KMS-11 (cell line): ENCODE data around the gene ESPNL.

Experiments
- H2AFZ ChIP-seq: fragments of 200-600 bp; sonication (generic); 2 replicates; pipeline ENCODE4 v1.6.1; 2016; ENCODE audit warnings: antibody characterized with exemption, mixed run types, low read depth
- H3K27ac ChIP-seq: fragments of 200-600 bp; sonication (generic); 2 replicates; pipeline ENCODE4 v1.6.1; 2016; ENCODE audit warnings: mild to moderate bottlenecking, mixed run types
- H3K27me3 ChIP-seq: fragments of 200-600 bp; sonication (generic); 2 replicates; pipeline ENCODE4 v1.6.1; 2017; ENCODE audit warnings: mild to moderate bottlenecking, low read depth, mixed run types, moderate library complexity; ENCODE audit not compliant: insufficient read depth
- H3K36me3 ChIP-seq: fragments of 200-600 bp; sonication (generic); 2 replicates; pipeline ENCODE4 v1.6.1; 2017; ENCODE audit warnings: mild to moderate bottlenecking, mixed run types; ENCODE audit not compliant: insufficient read depth
- H3K4me1 ChIP-seq: fragments of 200-600 bp; sonication (generic); 2 replicates; pipeline ENCODE4 v1.6.1; 2016; ENCODE audit warnings: mild to moderate bottlenecking, low read depth, mixed run types; ENCODE audit not compliant: poor library complexity, severe bottlenecking
- H3K4me2 ChIP-seq: fragments of 200-600 bp; sonication (generic); 2 replicates; pipeline ENCODE4 v1.7.0; 2016; ENCODE audit warnings: mild to moderate bottlenecking, mixed run types
- H3K4me3 ChIP-seq: fragments of 200-600 bp; sonication (generic); IDR thresholded peaks from 2 replicates; pipeline ENCODE4 v1.6.1; 2017; ENCODE audit warnings: low read depth, low read length, mixed read lengths; ENCODE audit not compliant: insufficient read depth
- H3K79me2 ChIP-seq: fragments of 200-600 bp; sonication (generic); 2 replicates; pipeline ENCODE4 v1.6.1; 2016; ENCODE audit warnings: low read depth, mixed run types; ENCODE audit not compliant: insufficient read depth
- H3K9ac ChIP-seq: fragments of 200-600 bp; sonication (generic); 2 replicates; pipeline ENCODE4 v1.6.1; 2016; ENCODE audit warnings: mild to moderate bottlenecking, mixed run types
- H4K20me1 ChIP-seq: fragments of 200-600 bp; sonication (generic); 2 replicates; pipeline ENCODE4 v1.6.1; 2016; ENCODE audit warnings: mild to moderate bottlenecking, mixed run types; ENCODE audit not compliant: insufficient read depth
- CTCF ChIP-seq: fragments of 200-600 bp; sonication (generic); conservative IDR thresholded peaks from 2 replicates; pipeline ENCODE4 v1.6.1; 2017; ENCODE audit warnings: low read depth, mild to moderate bottlenecking, antibody characterized with exemption, low read length, moderate library complexity, mixed read lengths

ESPNL gene

GRCh38 chr2:238145046-238145445 lies 44.9 kb downstream of the ESPNL start:
- H3K27me3 ChIP-seq, result no peaks in the 10 kb centered on the region
- H4K20me1 ChIP-seq, result no peaks in the 10 kb centered on the region
- H3K4me1 ChIP-seq, result no peaks in the 10 kb centered on the region
- H3K27ac ChIP-seq, result no peak overlapping the region
- no peaks in the 10 kb centered on the region for H3K79me2 ChIP-seq
- no peak overlapping the region for H3K9ac ChIP-seq
- H3K36me3 ChIP-seq, result no peaks in the 10 kb centered on the region
- H3K4me2 ChIP-seq, result no peak overlapping the region
- no peak overlapping the region for H3K4me3 ChIP-seq
- no peak for TF ChIP-seq CTCF
- no peak overlapping the region for H2AFZ ChIP-seq

- Histone ChIP-seq H3K27ac (no peak overlapping the region), H3K4me2 (no peak overlapping the region), H3K4me3 (no peak overlapping the region), H3K4me1 (no peaks in the 10 kb centered on the region), H3K79me2 (no peaks in the 10 kb centered on the region), H2AFZ (no peak overlapping the region), H3K36me3 (no peaks in the 10 kb centered on the region), H3K27me3 (no peaks in the 10 kb centered on the region), H3K9ac (no peak overlapping the region), H4K20me1 (no peaks in the 10 kb centered on the region)
- no peak for TF ChIP-seq CTCF
Measured at GRCh38 chr2:238145851-238146250, 45.7 kb downstream of the ESPNL start.

GRCh38 chr2:238146884-238147544 lies 46.9 kb downstream of the ESPNL start:
- Histone ChIP-seq H2AFZ (no peak overlapping the region), H3K4me1 (no peaks in the 10 kb centered on the region), H3K79me2 (no peaks in the 10 kb centered on the region), H3K9ac (no peak overlapping the region), H3K4me3 (no peak overlapping the region), H3K36me3 (no peaks in the 10 kb centered on the region), H3K27me3 (no peaks in the 10 kb centered on the region), H3K4me2 (no peak overlapping the region), H4K20me1 (no peaks in the 10 kb centered on the region), H3K27ac (no peak overlapping the region)
- TF ChIP-seq CTCF, result no peak

- Histone ChIP-seq H4K20me1 (no peaks in the 10 kb centered on the region), H3K36me3 (no peaks in the 10 kb centered on the region), H3K4me1 (no peaks in the 10 kb centered on the region), H3K79me2 (no peaks in the 10 kb centered on the region), H3K9ac (no peak overlapping the region), H3K4me2 (no peak overlapping the region), H3K27me3 (no peaks in the 10 kb centered on the region), H3K27ac (no peak overlapping the region), H3K4me3 (no peak overlapping the region), H2AFZ (no peak overlapping the region)
- no peak for TF ChIP-seq CTCF
Measured at GRCh38 chr2:238148981-238149380, 48.8 kb downstream of the ESPNL start.
